ENCODE data around the gene APOO. TPM values are rescaled to one million over a fixed set of nuclear protein-coding genes. Genes with fewer than 3 reads are reported as not detected.

Gene APOO
- 1 to 10 TPM; 5.4 TPM for total RNA-seq
- polyA plus RNA-seq = 10 to 100 TPM; 12.1 to 18.0 TPM

- WGBS = under 1% methylated on average over 81 of the region's 81 CpGs
- peak; percentile 89 for DNase-seq (ENCODE audit: low spot score)
- peak; percentile 73 to 78 for TF ChIP-seq RAD21 (IDR thresholded peaks at IDR 0.05)
- TF ChIP-seq ZBTB33 (IDR thresholded peaks at IDR 0.05) = peak; percentile 57
- TF ChIP-seq SP1 (IDR thresholded peaks at IDR 0.05) = peak; percentile 54
- peak; percentile 29 for TF ChIP-seq TAF1 (conservative IDR thresholded peaks at IDR 0.05)
- peak; percentile 4 to 35 for TF ChIP-seq RXRA (IDR thresholded peaks at IDR 0.05)
- TF ChIP-seq JUND (IDR thresholded peaks at IDR 0.05) = peak in 1 of 2 donors; percentile 8
- no peak for TF ChIP-seq FOXA2 (IDR thresholded peaks at IDR 0.05)
- TF ChIP-seq, protein P1, sequence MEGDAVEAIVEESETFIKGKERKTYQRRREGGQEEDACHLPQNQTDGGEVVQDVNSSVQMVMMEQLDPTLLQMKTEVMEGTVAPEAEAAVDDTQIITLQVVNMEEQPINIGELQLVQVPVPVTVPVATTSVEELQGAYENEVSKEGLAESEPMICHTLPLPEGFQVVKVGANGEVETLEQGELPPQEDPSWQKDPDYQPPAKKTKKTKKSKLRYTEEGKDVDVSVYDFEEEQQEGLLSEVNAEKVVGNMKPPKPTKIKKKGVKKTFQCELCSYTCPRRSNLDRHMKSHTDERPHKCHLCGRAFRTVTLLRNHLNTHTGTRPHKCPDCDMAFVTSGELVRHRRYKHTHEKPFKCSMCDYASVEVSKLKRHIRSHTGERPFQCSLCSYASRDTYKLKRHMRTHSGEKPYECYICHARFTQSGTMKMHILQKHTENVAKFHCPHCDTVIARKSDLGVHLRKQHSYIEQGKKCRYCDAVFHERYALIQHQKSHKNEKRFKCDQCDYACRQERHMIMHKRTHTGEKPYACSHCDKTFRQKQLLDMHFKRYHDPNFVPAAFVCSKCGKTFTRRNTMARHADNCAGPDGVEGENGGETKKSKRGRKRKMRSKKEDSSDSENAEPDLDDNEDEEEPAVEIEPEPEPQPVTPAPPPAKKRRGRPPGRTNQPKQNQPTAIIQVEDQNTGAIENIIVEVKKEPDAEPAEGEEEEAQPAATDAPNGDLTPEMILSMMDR (IDR thresholded peaks at IDR 0.05; ENCODE audit: low read depth, low read length, missing input control) = peak; percentile 89
- peak in 1 of 2 donors; percentile 55 for TF ChIP-seq GABPA (IDR thresholded peaks at IDR 0.05 in 1 of 2, conservative IDR thresholded peaks at IDR 0.05 in 1 of 2)
- TF ChIP-seq, protein P2, sequence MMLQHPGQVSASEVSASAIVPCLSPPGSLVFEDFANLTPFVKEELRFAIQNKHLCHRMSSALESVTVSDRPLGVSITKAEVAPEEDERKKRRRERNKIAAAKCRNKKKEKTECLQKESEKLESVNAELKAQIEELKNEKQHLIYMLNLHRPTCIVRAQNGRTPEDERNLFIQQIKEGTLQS (IDR thresholded peaks at IDR 0.05) = no peak
- peak; percentile 22 for TF ChIP-seq MAX (IDR thresholded peaks at IDR 0.05)
- peak; percentile 57 for TF ChIP-seq YY1 (IDR thresholded peaks at IDR 0.05)
- TF ChIP-seq FOXA1 (IDR thresholded peaks at IDR 0.05) = no peak
- peak within 1 kb of the TSS; percentile 67 to 84 for H3K9ac ChIP-seq (ENCODE audit: low read depth in 1 of 2, low read length in 2 of 2)
- H3K4me3 ChIP-seq (ENCODE audit: low read depth in 1 of 3, low read length in 3 of 3) = peak within 1 kb of the TSS in 2 of 3 donors; percentile 61 to 74
- H3K36me3 ChIP-seq (ENCODE audit: control insufficient read depth in 4 of 4, insufficient read depth in 3 of 4, low read depth in 1 of 4, low read length in 3 of 4) = no peaks in the 10 kb centered on the region
- peak within 1 kb of the TSS; percentile 80 to 81 for H3K27ac ChIP-seq (ENCODE audit: low read depth in 1 of 2, low read length in 2 of 2)
- H3K9me3 ChIP-seq (ENCODE audit: control insufficient read depth in 4 of 4, low read length in 3 of 4) = no peaks in the 10 kb centered on the region
- H3K4me1 ChIP-seq (ENCODE audit: control insufficient read depth in 4 of 4, insufficient read depth in 4 of 4, low read length in 3 of 4) = peaks cover 0 to 6% (median 2%) of the 10 kb centered on the region in 4 donors
- no peaks in the 10 kb centered on the region for H3K27me3 ChIP-seq (ENCODE audit: control insufficient read depth in 4 of 4, insufficient read depth in 4 of 4, low read length in 3 of 4)
Measured at GRCh38 chrX:23907498-23908218, at the start of gene APOO, which contains the start of gene CXorf58. Gene APOO, minus strand, starts transcription at chrX:23907938. Its CDS starts 236 bp downstream, at chrX:23907702. Gene CXorf58, plus strand, starts transcription at chrX:23908006. Its CDS starts 2,297 bp downstream, at chrX:23910303.

DNA sequence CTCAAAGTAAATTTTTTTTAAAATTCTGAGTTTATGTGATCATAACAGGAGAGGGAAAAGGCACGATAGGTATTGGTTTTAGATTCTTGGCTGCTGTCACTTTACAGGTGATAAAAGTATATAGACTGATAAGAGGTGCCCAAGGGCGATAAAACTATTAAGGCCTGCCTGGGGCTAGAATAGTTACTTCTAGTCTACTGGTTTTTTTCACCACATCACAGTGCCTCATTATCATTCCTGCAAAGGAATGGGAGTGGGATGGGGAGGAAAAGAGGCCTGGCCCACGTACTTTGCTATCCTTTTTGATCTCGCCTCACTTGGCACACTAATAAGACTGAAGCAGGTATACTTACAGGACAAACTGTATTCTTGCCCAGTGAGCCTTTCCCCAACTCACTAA, 46.7 kb upstream of the APOO start:
- no peaks in the 10 kb centered on the region for H3K36me3 ChIP-seq (ENCODE audit: control insufficient read depth in 4 of 4, insufficient read depth in 3 of 4, low read depth in 1 of 4, low read length in 3 of 4)
- TF ChIP-seq, protein P2 (IDR thresholded peaks at IDR 0.05) = no peak
- TF ChIP-seq SP1 (IDR thresholded peaks at IDR 0.05) (no peak), EGR1 (IDR thresholded peaks at IDR 0.05; ENCODE audit: low read depth in 2 of 2) (no peak), MAX (IDR thresholded peaks at IDR 0.05) (no peak), FOXA2 (IDR thresholded peaks at IDR 0.05) (no peak), JUND (IDR thresholded peaks at IDR 0.05) (no peak), YY1 (IDR thresholded peaks at IDR 0.05) (no peak), FOXA1 (IDR thresholded peaks at IDR 0.05) (no peak), HNF4A (conservative IDR thresholded peaks at IDR 0.05) (no peak)
- TF ChIP-seq, protein P3, sequence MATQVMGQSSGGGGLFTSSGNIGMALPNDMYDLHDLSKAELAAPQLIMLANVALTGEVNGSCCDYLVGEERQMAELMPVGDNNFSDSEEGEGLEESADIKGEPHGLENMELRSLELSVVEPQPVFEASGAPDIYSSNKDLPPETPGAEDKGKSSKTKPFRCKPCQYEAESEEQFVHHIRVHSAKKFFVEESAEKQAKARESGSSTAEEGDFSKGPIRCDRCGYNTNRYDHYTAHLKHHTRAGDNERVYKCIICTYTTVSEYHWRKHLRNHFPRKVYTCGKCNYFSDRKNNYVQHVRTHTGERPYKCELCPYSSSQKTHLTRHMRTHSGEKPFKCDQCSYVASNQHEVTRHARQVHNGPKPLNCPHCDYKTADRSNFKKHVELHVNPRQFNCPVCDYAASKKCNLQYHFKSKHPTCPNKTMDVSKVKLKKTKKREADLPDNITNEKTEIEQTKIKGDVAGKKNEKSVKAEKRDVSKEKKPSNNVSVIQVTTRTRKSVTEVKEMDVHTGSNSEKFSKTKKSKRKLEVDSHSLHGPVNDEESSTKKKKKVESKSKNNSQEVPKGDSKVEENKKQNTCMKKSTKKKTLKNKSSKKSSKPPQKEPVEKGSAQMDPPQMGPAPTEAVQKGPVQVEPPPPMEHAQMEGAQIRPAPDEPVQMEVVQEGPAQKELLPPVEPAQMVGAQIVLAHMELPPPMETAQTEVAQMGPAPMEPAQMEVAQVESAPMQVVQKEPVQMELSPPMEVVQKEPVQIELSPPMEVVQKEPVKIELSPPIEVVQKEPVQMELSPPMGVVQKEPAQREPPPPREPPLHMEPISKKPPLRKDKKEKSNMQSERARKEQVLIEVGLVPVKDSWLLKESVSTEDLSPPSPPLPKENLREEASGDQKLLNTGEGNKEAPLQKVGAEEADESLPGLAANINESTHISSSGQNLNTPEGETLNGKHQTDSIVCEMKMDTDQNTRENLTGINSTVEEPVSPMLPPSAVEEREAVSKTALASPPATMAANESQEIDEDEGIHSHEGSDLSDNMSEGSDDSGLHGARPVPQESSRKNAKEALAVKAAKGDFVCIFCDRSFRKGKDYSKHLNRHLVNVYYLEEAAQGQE (IDR thresholded peaks at IDR 0.05) = no peak
- no peak overlapping the region for H3K4me3 ChIP-seq (ENCODE audit: low read depth in 1 of 3, low read length in 3 of 3)
- no peaks in the 10 kb centered on the region for H3K9me3 ChIP-seq (ENCODE audit: control insufficient read depth in 4 of 4, low read length in 3 of 4)
- H3K4me1 ChIP-seq (ENCODE audit: control insufficient read depth in 4 of 4, insufficient read depth in 4 of 4, low read length in 3 of 4) = no peaks in the 10 kb centered on the region
- no peak overlapping the region for H3K27ac ChIP-seq (ENCODE audit: low read depth in 1 of 2, low read length in 2 of 2)
- 84% methylated on average over 4 of the region's 4 CpGs for WGBS
- no peak overlapping the region for H3K9ac ChIP-seq (ENCODE audit: low read depth in 1 of 2, low read length in 2 of 2)
- DNase-seq (ENCODE audit: low spot score) = no peak
- no peaks in the 10 kb centered on the region for H3K27me3 ChIP-seq (ENCODE audit: control insufficient read depth in 4 of 4, insufficient read depth in 4 of 4, low read length in 3 of 4)
